KBM-7 (cell line): Measurements from ENCODE around the gene CHPF.

ENCODE experiments used
- DNase-seq: peaks from one replicate; pipeline ENCODE4 v3.0.0-alpha.2; 2015
- in situ Hi-C: fragments of 300-500 bp; cut with MboI; formaldehyde crosslinking; loops from 2 replicates; pipeline ENCODE4 v1.14.3; 2020; ENCODE audit warnings: low sequenced_read_pairs, low pct_unique_long_range_greater_than_20kb, mixed read lengths

Gene CHPF

GRCh38 chr2:219553463-219553963, 9.9 kb upstream of the CHPF start:
- in situ Hi-C loops = no loop called here

GRCh38 chr2:219553168-219553417, 9.5 kb upstream of the CHPF start:
- in situ Hi-C loops = no loop called here
- DNase-seq = no peak

More at GRCh38 chr2:219553463-219553963, 9.9 kb upstream of the CHPF start:
- DNase-seq = no peak

GRCh38 chr2:219552382-219553167, 9.0 kb upstream of the CHPF start:
- in situ Hi-C loops = no loop called here
- peak; percentile 87 for DNase-seq

GRCh38 chr2:219551441-219552381, 8.1 kb upstream of the CHPF start:
- DNase-seq = no peak
- in situ Hi-C loops = no loop called here

- DNase-seq = no peak
- in situ Hi-C loops = no loop called here
Measured at GRCh38 chr2:219549619-219550018, 6.0 kb upstream of the CHPF start.

- in situ Hi-C loops = no loop called here
- no peak for DNase-seq
Measured at GRCh38 chr2:219548990-219549389, 5.4 kb upstream of the CHPF start.

- in situ Hi-C loops = no loop called here
Measured at GRCh38 chr2:219547621-219548020, 4.0 kb upstream of the CHPF start.

GRCh38 chr2:219545943-219546352, 2.3 kb upstream of the CHPF start:
- in situ Hi-C loops = no loop called here
- DNase-seq = no peak

More at GRCh38 chr2:219547621-219548020, 4.0 kb upstream of the CHPF start:
- no peak for DNase-seq

GRCh38 chr2:219545295-219545942, 1.8 kb upstream of the CHPF start:
- in situ Hi-C loops = no loop called here
- DNase-seq = no peak

GRCh38 chr2:219544567-219544966, 958 bp upstream of the CHPF start:
- in situ Hi-C loops = no loop called here
- no peak for DNase-seq

- peak; percentile 42 for DNase-seq
Measured at GRCh38 chr2:219542931-219543595, 546 bp downstream of the CHPF start.

GRCh38 chr2:219541611-219542180, 1.9 kb downstream of the CHPF start:
- peak; percentile 91 for DNase-seq

More at GRCh38 chr2:219542931-219543595, 546 bp downstream of the CHPF start:
- in situ Hi-C loops = no loop called here

GRCh38 chr2:219540784-219541504, 2.7 kb downstream of the CHPF start:
- in situ Hi-C loops = no loop called here
- DNase-seq = no peak

More at GRCh38 chr2:219541611-219542180, 1.9 kb downstream of the CHPF start:
- in situ Hi-C loops = no loop called here

- in situ Hi-C loops = no loop called here
- no peak for DNase-seq
Measured at GRCh38 chr2:219539926-219540678, 3.5 kb downstream of the CHPF start.

- no peak for DNase-seq
- in situ Hi-C loops = no loop called here
Measured at GRCh38 chr2:219538956-219539788, 4.4 kb downstream of the CHPF start.

GRCh38 chr2:219538504-219538951, 5.1 kb downstream of the CHPF start:
- no peak for DNase-seq
- in situ Hi-C loops = no loop called here
